WTC11 (cell line): ENCODE data around the gene CYP11A1.

ENCODE experiments used
- CREB1 ChIP-seq: sonication (generic); formaldehyde crosslinking; IDR thresholded peaks from 2 replicates; pipeline ENCODE4 v1.8.0; 2023; ENCODE audit warnings: mild to moderate bottlenecking, missing genetic modification reagents
- EMX1 ChIP-seq: fragments of 250-450 bp; sonication (Bioruptor Pico); IDR thresholded peaks from 2 replicates; pipeline ENCODE4 v1.8.0; 2021; ENCODE audit warnings: mild to moderate bottlenecking
- MYBL2 ChIP-seq: sonication (generic); formaldehyde crosslinking; IDR thresholded peaks from 2 replicates; pipeline ENCODE4 v1.8.1; 2023; ENCODE audit warnings: mild to moderate bottlenecking, moderate library complexity, missing genetic modification reagents
- NFE2L1 ChIP-seq: sonication (generic); formaldehyde crosslinking; IDR thresholded peaks from 2 replicates; pipeline ENCODE4 v1.8.1; 2023; ENCODE audit warnings: missing genetic modification reagents
- TCF7 ChIP-seq: sonication (generic); formaldehyde crosslinking; IDR thresholded peaks from 2 replicates; pipeline ENCODE4 v1.8.0; 2022; ENCODE audit warnings: mild to moderate bottlenecking, low read depth, missing genetic modification reagents, moderate library complexity
- TEAD4 ChIP-seq: sonication (generic); formaldehyde crosslinking; IDR thresholded peaks from 2 replicates; pipeline ENCODE4 v1.8.0; 2022; ENCODE audit warnings: mild to moderate bottlenecking, missing genetic modification reagents
- TP53 ChIP-seq: sonication (generic); formaldehyde crosslinking; IDR thresholded peaks from 2 replicates; pipeline ENCODE4 v1.8.1; 2023; ENCODE audit warnings: mild to moderate bottlenecking, missing genetic modification reagents
- TF ChIP-seq, protein P1 (sequence below): fragments of 200-600 bp; IDR thresholded peaks from 2 replicates; pipeline ENCODE4 v1.8.0; 2022; ENCODE audit warnings: antibody characterized with exemption
- TF ChIP-seq, protein P2 (sequence below): sonication (generic); formaldehyde crosslinking; IDR thresholded peaks from 2 replicates; pipeline ENCODE4 v1.8.0; 2022; ENCODE audit warnings: mild to moderate bottlenecking, missing genetic modification reagents
- TF ChIP-seq, protein P3 (sequence below): sonication (generic); formaldehyde crosslinking; IDR thresholded peaks from 2 replicates; pipeline ENCODE4 v1.8.1; 2022; ENCODE audit warnings: low read depth, missing genetic modification reagents, borderline replicate concordance
- TF ChIP-seq, protein P4 (sequence below): sonication (generic); formaldehyde crosslinking; IDR thresholded peaks from 2 replicates; pipeline ENCODE4 v1.8.0; 2022; ENCODE audit warnings: mild to moderate bottlenecking, missing genetic modification reagents
- TF ChIP-seq, protein P5 (sequence below): sonication (generic); formaldehyde crosslinking; IDR thresholded peaks from 2 replicates; pipeline ENCODE4 v1.8.1; 2022; ENCODE audit warnings: mild to moderate bottlenecking, missing genetic modification reagents, moderate library complexity, borderline replicate concordance
- TF ChIP-seq, protein P6 (sequence below): sonication (generic); formaldehyde crosslinking; IDR thresholded peaks from 2 replicates; pipeline ENCODE4 v1.8.0; 2022; ENCODE audit warnings: missing genetic modification reagents

DNA sequence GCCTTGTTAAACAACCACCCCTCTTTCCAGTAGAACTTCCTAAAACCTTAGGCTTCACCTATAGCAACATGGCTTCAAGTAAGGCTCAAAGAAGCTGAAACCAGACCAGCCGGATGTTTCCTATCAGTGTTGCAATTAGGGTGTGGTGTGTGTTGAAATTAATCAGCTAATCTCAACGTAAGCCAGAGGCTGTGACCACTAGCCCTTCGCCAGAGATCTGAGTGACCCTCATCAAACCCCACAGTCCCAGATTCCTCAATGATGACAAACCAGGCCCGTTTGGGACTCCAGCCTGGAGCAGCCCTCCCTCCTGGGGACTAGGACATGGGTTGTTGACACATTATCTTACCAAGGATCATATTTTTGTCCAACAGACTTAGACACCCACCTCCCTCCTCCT is 27.3 kb downstream of the CYP11A1 start:
- TF ChIP-seq CREB1 = no peak
- TF ChIP-seq EMX1 (CRISPR knock-in tag) = no peak
- TF ChIP-seq, protein P1, sequence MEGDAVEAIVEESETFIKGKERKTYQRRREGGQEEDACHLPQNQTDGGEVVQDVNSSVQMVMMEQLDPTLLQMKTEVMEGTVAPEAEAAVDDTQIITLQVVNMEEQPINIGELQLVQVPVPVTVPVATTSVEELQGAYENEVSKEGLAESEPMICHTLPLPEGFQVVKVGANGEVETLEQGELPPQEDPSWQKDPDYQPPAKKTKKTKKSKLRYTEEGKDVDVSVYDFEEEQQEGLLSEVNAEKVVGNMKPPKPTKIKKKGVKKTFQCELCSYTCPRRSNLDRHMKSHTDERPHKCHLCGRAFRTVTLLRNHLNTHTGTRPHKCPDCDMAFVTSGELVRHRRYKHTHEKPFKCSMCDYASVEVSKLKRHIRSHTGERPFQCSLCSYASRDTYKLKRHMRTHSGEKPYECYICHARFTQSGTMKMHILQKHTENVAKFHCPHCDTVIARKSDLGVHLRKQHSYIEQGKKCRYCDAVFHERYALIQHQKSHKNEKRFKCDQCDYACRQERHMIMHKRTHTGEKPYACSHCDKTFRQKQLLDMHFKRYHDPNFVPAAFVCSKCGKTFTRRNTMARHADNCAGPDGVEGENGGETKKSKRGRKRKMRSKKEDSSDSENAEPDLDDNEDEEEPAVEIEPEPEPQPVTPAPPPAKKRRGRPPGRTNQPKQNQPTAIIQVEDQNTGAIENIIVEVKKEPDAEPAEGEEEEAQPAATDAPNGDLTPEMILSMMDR = no peak
- TF ChIP-seq, protein P2, sequence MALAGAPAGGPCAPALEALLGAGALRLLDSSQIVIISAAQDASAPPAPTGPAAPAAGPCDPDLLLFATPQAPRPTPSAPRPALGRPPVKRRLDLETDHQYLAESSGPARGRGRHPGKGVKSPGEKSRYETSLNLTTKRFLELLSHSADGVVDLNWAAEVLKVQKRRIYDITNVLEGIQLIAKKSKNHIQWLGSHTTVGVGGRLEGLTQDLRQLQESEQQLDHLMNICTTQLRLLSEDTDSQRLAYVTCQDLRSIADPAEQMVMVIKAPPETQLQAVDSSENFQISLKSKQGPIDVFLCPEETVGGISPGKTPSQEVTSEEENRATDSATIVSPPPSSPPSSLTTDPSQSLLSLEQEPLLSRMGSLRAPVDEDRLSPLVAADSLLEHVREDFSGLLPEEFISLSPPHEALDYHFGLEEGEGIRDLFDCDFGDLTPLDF (CRISPR knock-in tag) = no peak
- no peak for TF ChIP-seq TCF7
- TF ChIP-seq, protein P3, sequence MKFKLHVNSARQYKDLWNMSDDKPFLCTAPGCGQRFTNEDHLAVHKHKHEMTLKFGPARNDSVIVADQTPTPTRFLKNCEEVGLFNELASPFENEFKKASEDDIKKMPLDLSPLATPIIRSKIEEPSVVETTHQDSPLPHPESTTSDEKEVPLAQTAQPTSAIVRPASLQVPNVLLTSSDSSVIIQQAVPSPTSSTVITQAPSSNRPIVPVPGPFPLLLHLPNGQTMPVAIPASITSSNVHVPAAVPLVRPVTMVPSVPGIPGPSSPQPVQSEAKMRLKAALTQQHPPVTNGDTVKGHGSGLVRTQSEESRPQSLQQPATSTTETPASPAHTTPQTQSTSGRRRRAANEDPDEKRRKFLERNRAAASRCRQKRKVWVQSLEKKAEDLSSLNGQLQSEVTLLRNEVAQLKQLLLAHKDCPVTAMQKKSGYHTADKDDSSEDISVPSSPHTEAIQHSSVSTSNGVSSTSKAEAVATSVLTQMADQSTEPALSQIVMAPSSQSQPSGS (CRISPR knock-in tag) = no peak
- TF ChIP-seq MYBL2 (CRISPR knock-in tag) = no peak
- TF ChIP-seq, protein P4, sequence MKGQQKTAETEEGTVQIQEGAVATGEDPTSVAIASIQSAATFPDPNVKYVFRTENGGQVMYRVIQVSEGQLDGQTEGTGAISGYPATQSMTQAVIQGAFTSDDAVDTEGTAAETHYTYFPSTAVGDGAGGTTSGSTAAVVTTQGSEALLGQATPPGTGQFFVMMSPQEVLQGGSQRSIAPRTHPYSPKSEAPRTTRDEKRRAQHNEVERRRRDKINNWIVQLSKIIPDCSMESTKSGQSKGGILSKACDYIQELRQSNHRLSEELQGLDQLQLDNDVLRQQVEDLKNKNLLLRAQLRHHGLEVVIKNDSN (CRISPR knock-in tag) = no peak
- TF ChIP-seq, protein P5, sequence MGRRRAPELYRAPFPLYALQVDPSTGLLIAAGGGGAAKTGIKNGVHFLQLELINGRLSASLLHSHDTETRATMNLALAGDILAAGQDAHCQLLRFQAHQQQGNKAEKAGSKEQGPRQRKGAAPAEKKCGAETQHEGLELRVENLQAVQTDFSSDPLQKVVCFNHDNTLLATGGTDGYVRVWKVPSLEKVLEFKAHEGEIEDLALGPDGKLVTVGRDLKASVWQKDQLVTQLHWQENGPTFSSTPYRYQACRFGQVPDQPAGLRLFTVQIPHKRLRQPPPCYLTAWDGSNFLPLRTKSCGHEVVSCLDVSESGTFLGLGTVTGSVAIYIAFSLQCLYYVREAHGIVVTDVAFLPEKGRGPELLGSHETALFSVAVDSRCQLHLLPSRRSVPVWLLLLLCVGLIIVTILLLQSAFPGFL (CRISPR knock-in tag) = no peak
- TF ChIP-seq, protein P6, sequence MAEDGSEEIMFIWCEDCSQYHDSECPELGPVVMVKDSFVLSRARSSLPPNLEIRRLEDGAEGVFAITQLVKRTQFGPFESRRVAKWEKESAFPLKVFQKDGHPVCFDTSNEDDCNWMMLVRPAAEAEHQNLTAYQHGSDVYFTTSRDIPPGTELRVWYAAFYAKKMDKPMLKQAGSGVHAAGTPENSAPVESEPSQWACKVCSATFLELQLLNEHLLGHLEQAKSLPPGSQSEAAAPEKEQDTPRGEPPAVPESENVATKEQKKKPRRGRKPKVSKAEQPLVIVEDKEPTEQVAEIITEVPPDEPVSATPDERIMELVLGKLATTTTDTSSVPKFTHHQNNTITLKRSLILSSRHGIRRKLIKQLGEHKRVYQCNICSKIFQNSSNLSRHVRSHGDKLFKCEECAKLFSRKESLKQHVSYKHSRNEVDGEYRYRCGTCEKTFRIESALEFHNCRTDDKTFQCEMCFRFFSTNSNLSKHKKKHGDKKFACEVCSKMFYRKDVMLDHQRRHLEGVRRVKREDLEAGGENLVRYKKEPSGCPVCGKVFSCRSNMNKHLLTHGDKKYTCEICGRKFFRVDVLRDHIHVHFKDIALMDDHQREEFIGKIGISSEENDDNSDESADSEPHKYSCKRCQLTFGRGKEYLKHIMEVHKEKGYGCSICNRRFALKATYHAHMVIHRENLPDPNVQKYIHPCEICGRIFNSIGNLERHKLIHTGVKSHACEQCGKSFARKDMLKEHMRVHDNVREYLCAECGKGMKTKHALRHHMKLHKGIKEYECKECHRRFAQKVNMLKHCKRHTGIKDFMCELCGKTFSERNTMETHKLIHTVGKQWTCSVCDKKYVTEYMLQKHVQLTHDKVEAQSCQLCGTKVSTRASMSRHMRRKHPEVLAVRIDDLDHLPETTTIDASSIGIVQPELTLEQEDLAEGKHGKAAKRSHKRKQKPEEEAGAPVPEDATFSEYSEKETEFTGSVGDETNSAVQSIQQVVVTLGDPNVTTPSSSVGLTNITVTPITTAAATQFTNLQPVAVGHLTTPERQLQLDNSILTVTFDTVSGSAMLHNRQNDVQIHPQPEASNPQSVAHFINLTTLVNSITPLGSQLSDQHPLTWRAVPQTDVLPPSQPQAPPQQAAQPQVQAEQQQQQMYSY (CRISPR knock-in tag) = no peak
- TF ChIP-seq NFE2L1 (CRISPR knock-in tag) = no peak
- TF ChIP-seq TEAD4 (CRISPR knock-in tag) = no peak
- no peak for TF ChIP-seq TP53
